Mesothelial cell of epicardium (in vitro differentiated cells): ENCODE data around the gene DIP2B. TPM values are rescaled to one million over a fixed set of nuclear protein-coding genes. Genes with fewer than 3 reads are reported as not detected.

Experiments
- DNase-seq, 2 experiments: peaks; one replicate each; pipeline ENCODE4 v3.0.0; 2021; ENCODE audit warnings: low spot score in 2 of 2; ENCODE audit not compliant: unreplicated experiment in 2 of 2
- H3K27ac Mint-ChIP-seq: 2 replicates; pipeline ENCODE4 v1.8.0; 2021; ENCODE audit warnings: mixed read lengths
- H3K27me3 Mint-ChIP-seq: 2 replicates; pipeline ENCODE4 v1.8.0; 2021; ENCODE audit warnings: low read depth, mixed read lengths
- H3K36me3 Mint-ChIP-seq: 2 replicates; pipeline ENCODE4 v1.8.0; 2021; ENCODE audit warnings: mixed read lengths
- H3K4me1 Mint-ChIP-seq: 2 replicates; pipeline ENCODE4 v1.8.0; 2021; ENCODE audit warnings: mixed read lengths
- H3K4me3 Mint-ChIP-seq: 2 replicates; pipeline ENCODE4 v1.8.0; 2021; ENCODE audit warnings: mild to moderate bottlenecking, moderate library complexity, mixed read lengths
- H3K9me3 Mint-ChIP-seq: 2 replicates; pipeline ENCODE4 v1.8.0; 2021; ENCODE audit warnings: mixed read lengths
- CTCF ChIP-seq: fragments of 200-600 bp; sonication (generic); IDR thresholded peaks from one replicate; pipeline ENCODE4 v1.5.0; 2021; ENCODE audit warnings: antibody characterized with exemption; ENCODE audit not compliant: unreplicated experiment
- total RNA-seq: library from RNA; stranded (reverse); gene quantifications from 3 replicates; pipeline ENCODE4 v1.2.1, GENCODE V29; 2021

The DIP2B gene
- total RNA-seq, 1 donor from 2014 or later: 32.0 TPM

GRCh38 chr12:50788561-50788960, 283.8 kb downstream of the DIP2B start:
- Mint-ChIP-seq H3K27ac (no peak overlapping the region), H3K27me3 (no peaks in the 10 kb centered on the region), H3K36me3 (peaks cover 36% of the 10 kb centered on the region), H3K9me3 (peaks cover 14% of the 10 kb centered on the region), H3K4me1 (no peaks in the 10 kb centered on the region), H3K4me3 (no peak overlapping the region)
- DNase-seq: no peak
- TF ChIP-seq CTCF: no peak

DNA sequence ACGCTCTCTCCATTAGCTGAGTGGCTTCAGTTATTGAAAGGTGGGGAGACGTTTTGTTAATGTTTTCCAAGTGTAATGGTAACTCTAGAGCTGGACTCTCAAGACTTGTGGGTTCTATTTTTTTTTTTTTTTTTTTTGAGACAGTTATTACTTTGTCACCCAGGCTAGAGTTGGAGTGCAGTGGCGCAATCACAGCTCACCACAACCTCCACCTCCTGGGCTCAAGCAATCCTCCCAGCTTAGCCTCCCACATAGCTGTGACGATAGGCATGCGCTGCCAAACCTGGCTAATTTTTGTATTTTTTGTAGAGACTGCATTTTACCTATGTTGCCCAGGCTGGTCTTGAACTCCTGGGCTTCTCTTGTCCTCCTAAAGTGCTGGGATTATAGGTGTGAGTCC, 285.3 kb downstream of the DIP2B start:
- no peak for DNase-seq
- Mint-ChIP-seq H3K36me3 (peaks cover 36% of the 10 kb centered on the region), H3K27me3 (no peaks in the 10 kb centered on the region), H3K4me1 (no peaks in the 10 kb centered on the region), H3K4me3 (no peak overlapping the region), H3K9me3 (peaks cover 14% of the 10 kb centered on the region), H3K27ac (no peak overlapping the region)
- no peak for TF ChIP-seq CTCF

Other genes with a start within 250 kb of the DIP2B start
- 114 to 120 TPM (median 115 TPM) in 3 replicates for gene LIMA1, start 221.5 kb upstream of the DIP2B start, total RNA-seq
- gene FAM186A, start 108.4 kb upstream of the DIP2B start, total RNA-seq: not detected in 3 replicates
- 47.4 to 48.7 TPM (median 48.1 TPM) in 3 replicates for gene LARP4, start 104.1 kb upstream of the DIP2B start, total RNA-seq